Panc1 (cell line): ENCODE data around the gene PLEKHD1. TPM values are rescaled to one million over a fixed set of nuclear protein-coding genes. Genes with fewer than 3 reads are reported as not detected.

Experiments used
- ATAC-seq: fragments of 200-7000 bp; cut with Tn5 transposase; 2 replicates; pipeline ENCODE4 v1.9.1; 2020; ENCODE audit warnings: mild to moderate bottlenecking, moderate library complexity
- BruUV-seq: library from RNA; stranded (reverse); fragments of 400-500 nt; replicated peaks from 2 replicates; lab custom pipeline; 2021; lab: Mats Ljungman, UMichigan
- CTCF ChIA-PET: fragments of 300-600 bp; sonication (Branson Sonifier 250); formaldehyde crosslinking; loops from one replicate; lab custom pipeline; 2022; ENCODE audit warnings: antibody characterized with exemption; lab: Charles Lee
- POLR2A ChIA-PET: fragments of 300-600 bp; sonication (Branson Sonifier 250); formaldehyde crosslinking; loops from one replicate; lab custom pipeline; 2022; ENCODE audit warnings: antibody characterized with exemption; lab: Charles Lee
- DNase-seq: peaks from one replicate; pipeline ENCODE4 v3.0.0-alpha.2; 2010; ENCODE audit warnings: low read depth, low spot score
- H3K27ac ChIP-seq: 2 replicates; pipeline ENCODE4 v1.5.1; 2011; ENCODE audit warnings: mild to moderate bottlenecking, low read length, inconsistent platforms
- H3K27me3 ChIP-seq: fragments of 200-500 bp; sonication (Bioruptor generic); 2 replicates; pipeline ENCODE4 v1.6.0; 2014; ENCODE audit warnings: low read length, inconsistent platforms; ENCODE audit not compliant: control insufficient read depth, insufficient read depth
- H3K36me3 ChIP-seq: fragments of 200-500 bp; sonication (Bioruptor generic); 2 replicates; pipeline ENCODE4 v1.5.1; 2014; ENCODE audit warnings: inconsistent platforms, mild to moderate bottlenecking, low read length, moderate library complexity; ENCODE audit not compliant: control insufficient read depth, insufficient read depth
- H3K4me1 ChIP-seq: 2 replicates; pipeline ENCODE4 v1.5.1; 2011; ENCODE audit warnings: inconsistent platforms, mild to moderate bottlenecking, low read length, moderate library complexity; ENCODE audit not compliant: control insufficient read depth, insufficient read depth
- H3K4me3 ChIP-seq, 2 experiments: 2 replicates each; pipeline ENCODE4 v1.5.1; 2011 to 2012; ENCODE audit warnings: low read depth in 2 of 2, low read length in 2 of 2, mild to moderate bottlenecking in 2 of 2, inconsistent platforms in 1 of 2, moderate library complexity in 1 of 2
- H3K9me3 ChIP-seq: fragments of 200-500 bp; sonication (Bioruptor generic); 2 replicates; pipeline ENCODE4 v1.5.1; 2014; ENCODE audit warnings: low read depth, mild to moderate bottlenecking, inconsistent platforms, low read length, moderate library complexity; ENCODE audit not compliant: control insufficient read depth, insufficient read depth
- CTCF ChIP-seq: fragments of 450-650 bp; IDR thresholded peaks from 2 replicates; pipeline ENCODE4 v1.5.1; 2017; ENCODE audit warnings: mild to moderate bottlenecking
- POLR2AphosphoS5 ChIP-seq: IDR thresholded peaks from 2 replicates; pipeline ENCODE4 v1.6.1; 2012; ENCODE audit warnings: mild to moderate bottlenecking, low read depth, low read length, moderate library complexity
- REST ChIP-seq, 2 experiments: IDR thresholded peaks; 2 replicates each; pipeline ENCODE4 v1.6.1; 2011 to 2012; ENCODE audit warnings: low read depth in 2 of 2, control low read depth in 1 of 2, low read length in 1 of 2, mild to moderate bottlenecking in 1 of 2, moderate library complexity in 1 of 2; ENCODE audit not compliant: insufficient read depth in 1 of 2
- SIN3A ChIP-seq: IDR thresholded peaks from 2 replicates; pipeline ENCODE4 v1.6.1; 2012; ENCODE audit warnings: low read depth, mild to moderate bottlenecking, low read length, moderate library complexity, borderline replicate concordance; ENCODE audit not compliant: insufficient read depth
- TCF7L2 ChIP-seq: IDR thresholded peaks from 2 replicates; pipeline ENCODE4 v1.6.1; 2011; ENCODE audit warnings: mild to moderate bottlenecking, low read depth, low read length, inconsistent platforms
- in situ Hi-C: cut with HindIII; loops from 2 replicates; pipeline ENCODE4 v1.10.0; 2016; ENCODE audit warnings: low sequenced_read_pairs, low pct_unique_long_range_greater_than_20kb
- intact Hi-C: fragments of 100-400 bp; cut with micrococcal nuclease; formaldehyde crosslinking; loops from one replicate; pipeline ENCODE4 v1.10.0; 2022; ENCODE audit not compliant: unreplicated experiment
- total RNA-seq: library from RNA; stranded (reverse); gene quantifications from one replicate; pipeline ENCODE4 v1.2.1, GENCODE V29; 2021; ENCODE audit not compliant: unreplicated experiment

Gene PLEKHD1
- total RNA-seq, 1 experiment from 2014 or later: 0.08 TPM

DNA sequence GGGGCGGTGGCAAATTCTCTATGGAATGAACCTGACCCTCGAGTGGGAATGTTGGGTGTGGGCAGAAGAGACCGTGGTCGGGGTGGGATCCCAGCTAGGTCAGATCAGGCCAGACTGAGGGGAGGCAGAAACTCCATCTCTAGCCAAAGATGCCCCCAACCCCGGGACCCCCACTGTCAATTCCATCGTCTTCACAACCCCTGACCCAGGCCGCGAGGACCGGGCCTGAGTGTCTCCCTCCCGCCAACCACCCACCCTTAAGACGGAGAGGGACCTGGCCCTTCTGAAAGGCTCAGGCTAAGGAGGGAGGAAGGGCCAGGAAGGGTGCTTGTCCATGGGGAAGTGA, 760 bp downstream of the PLEKHD1 start:
- intact Hi-C loops: no loop called here
- Histone ChIP-seq H3K36me3 (no peaks in the 10 kb centered on the region), H3K27me3 (peaks cover 2% of the 10 kb centered on the region; the same call in 1 of the 2 replicates)

DNA sequence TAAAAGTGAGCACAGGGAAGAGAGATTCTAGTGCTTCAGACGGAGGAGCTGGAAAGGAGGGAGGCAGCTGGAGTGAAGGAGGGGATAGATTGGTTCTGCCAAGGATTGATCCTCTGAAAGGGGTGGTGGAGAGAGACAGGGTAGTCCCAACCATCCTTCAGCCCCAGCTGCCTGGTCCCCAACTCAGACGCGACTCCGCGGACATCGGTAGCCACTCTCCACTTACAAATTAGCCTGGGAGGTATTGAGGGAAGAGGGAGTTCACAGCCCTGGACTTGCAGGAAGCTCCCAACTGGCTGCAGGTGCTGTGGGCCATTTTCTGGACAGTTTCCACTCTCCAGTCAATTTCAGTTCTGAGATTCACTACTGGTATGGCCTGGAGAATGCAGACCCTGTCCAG, 1.2 kb downstream of the PLEKHD1 start:
- H3K9me3 ChIP-seq: no peaks in the 10 kb centered on the region
- no peaks in the 10 kb centered on the region for H3K36me3 ChIP-seq
- POLR2A ChIA-PET: no interaction called here
- CTCF ChIA-PET: no interaction called here
- no peak for TF ChIP-seq REST (IDR thresholded peaks at IDR 0.05; ENCODE audit: insufficient read depth in 1 of 2, low read depth in 2 of 2, low read length in 1 of 2)
- no peak for TF ChIP-seq CTCF
- no peak for TF ChIP-seq POLR2AphosphoS5
- no peak for TF ChIP-seq TCF7L2
- peaks cover 2% of the 10 kb centered on the region; the same call in 1 of the 2 replicates for H3K27me3 ChIP-seq
- in situ Hi-C loops (no loop called here), intact Hi-C loops (no loop called here)
- no peak overlapping the region for H3K27ac ChIP-seq
- DNase-seq (no peak), ATAC-seq (no peak)
- no TSS peak for BruUV-seq
- H3K4me1 ChIP-seq: no peaks in the 10 kb centered on the region
- no peak overlapping the region for H3K4me3 ChIP-seq

More for the DNA sequence above, 760 bp downstream of the PLEKHD1 start:
- Histone ChIP-seq H3K9me3 (no peaks in the 10 kb centered on the region), H3K4me3 (no peak overlapping the region), H3K27ac (no peak overlapping the region), H3K4me1 (no peaks in the 10 kb centered on the region)
- TF ChIP-seq POLR2AphosphoS5: no peak
- TF ChIP-seq TCF7L2: no peak
- TF ChIP-seq SIN3A: no peak
- TF ChIP-seq CTCF: no peak
- TF ChIP-seq REST (IDR thresholded peaks at IDR 0.05; ENCODE audit: insufficient read depth in 1 of 2, low read depth in 2 of 2, low read length in 1 of 2): no peak
- ChIA-PET POLR2A (no interaction called here), CTCF (no interaction called here)
- DNase-seq: no peak
- no TSS peak for BruUV-seq
- in situ Hi-C loops: no loop called here
- no peak for ATAC-seq
